IPS DF 4.7 (cell line): Measurements from ENCODE around the gene CRIP1.
A peak's percentile ranks its signal among the peaks of the same experiment; 100 is the strongest.

Source experiments
- DNase-seq: peaks from one replicate; pipeline ENCODE4 v3.0.0-alpha.2; 2013; ENCODE audit warnings: low spot score; ENCODE audit errors: extremely low read depth

The CRIP1 gene, protein sequence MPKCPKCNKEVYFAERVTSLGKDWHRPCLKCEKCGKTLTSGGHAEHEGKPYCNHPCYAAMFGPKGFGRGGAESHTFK

DNA sequence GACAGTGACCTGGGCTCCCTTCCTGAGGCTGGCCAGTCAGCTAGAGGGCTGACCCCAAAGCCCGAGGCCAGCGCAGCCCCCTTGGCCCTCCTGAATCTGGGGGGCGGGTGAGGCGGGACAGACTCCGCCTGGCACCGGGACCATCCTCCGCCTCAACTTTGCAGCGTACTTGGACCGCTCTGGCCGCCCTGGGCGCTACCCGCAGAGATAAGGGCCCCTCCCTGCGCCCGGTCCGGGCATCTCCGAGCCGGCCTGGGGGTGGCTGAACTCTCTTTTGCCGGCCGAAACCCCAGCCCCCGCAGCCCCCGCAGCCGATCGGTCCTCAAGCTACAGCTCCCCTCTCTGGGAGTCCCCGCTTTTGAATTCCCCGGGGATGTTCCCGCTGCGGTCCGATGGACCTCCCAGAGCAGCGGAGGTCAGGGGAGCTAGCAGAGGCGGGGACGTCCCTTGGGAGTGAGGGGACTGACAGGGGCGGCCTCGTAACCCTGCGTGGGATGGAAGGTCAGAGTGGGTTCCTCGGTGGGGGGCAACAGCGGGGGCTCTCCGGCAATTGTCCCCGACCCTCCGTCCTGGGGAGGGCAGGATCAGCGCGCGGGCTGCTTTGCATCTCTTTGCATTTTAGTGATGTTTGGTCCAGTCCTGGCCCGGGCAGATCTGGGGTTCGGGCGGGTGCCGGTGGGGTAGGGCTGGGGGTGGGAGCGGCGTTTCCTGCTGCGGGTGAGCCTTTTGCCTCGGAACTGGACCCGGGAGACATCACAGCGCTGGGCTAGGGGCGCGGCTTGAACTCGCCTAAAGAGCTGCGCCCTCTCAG is at the start of gene CRIP1:
TSS of gene CRIP1 (plus strand) at position 724 of the 811 bp plus-strand sequence. CDS start 374 bp downstream, outside the sequence.
- DNase-seq = no peak

DNA sequence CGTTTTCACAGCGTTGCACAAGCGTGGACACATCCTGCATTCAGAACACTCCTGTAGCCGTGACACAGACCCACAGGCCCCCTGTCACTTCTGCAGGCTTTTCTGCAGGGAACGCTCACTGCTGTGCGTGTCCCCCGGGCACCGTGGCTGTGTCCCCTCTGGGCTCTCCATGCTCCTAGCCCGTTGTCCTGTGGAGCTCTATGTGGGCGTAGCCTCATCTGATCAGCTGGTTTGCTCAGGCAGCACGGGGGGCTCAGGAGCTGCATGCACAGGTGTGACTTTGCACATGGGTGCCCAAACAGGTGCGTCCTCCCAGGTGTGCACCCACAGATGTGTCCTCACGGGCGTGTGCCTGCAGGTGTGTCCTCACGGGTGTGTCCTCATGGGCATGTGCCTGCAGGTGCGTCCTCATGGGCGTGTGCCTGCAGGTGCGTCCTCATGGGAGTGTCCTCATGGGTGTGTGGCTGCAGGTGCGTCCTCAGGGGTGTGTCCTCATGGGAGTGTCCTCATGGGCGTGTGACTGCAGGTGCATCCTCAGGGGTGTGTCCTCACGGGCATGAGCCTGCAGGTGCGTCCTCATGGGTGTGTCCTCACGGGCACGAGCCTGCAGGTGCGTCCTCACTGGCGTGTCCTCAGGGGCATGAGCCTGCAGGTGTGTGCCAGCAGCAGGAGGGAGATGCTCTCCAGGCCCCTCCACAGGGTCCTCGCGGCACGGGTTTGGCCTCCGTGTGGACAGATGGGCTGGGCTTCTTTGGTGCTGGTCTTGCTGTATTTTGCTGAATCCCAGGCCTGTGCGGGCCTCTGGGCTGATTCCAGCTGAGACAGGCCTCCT is 49.6 kb upstream of the CRIP1 start:
- no peak for DNase-seq

DNA sequence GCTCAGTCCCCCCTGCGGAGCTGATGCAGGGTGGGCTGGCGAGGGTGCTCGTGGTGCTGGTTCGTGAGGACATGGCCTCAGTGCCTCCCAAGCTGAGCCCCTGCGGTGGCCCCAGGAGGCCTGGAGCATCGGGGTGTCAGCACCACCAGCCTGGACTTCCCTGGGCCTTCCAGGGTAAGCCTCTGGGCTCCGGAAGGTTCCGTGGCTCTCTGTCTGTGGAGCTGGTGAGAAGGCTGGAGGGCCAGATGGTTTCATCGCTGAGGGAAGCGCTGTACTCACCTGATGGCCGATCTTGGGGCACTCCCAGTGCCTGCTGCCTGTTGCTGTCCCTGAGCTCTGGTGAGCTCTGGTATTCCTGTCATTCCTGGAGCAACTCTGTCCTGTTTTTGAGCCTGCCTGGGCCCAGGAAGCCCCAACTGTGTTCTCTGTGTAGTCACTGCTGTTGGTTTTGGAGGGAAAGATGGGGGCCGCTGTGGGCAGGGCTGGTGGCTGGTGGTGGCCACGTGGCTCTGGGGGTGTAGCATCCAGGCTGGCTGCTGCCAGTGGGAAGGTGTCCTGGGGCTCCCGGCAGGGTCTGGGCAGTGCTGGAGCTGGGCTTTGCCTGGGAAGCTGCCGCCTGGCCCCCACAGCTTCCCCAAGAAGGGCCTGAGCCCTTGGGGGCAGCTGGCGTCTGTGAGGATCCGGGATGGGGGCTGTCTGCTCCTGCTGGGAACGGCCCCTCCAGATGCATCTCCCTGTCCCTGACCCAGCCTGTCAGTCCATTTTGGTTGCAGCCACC is 48.8 kb upstream of the CRIP1 start:
- DNase-seq = no peak

DNA sequence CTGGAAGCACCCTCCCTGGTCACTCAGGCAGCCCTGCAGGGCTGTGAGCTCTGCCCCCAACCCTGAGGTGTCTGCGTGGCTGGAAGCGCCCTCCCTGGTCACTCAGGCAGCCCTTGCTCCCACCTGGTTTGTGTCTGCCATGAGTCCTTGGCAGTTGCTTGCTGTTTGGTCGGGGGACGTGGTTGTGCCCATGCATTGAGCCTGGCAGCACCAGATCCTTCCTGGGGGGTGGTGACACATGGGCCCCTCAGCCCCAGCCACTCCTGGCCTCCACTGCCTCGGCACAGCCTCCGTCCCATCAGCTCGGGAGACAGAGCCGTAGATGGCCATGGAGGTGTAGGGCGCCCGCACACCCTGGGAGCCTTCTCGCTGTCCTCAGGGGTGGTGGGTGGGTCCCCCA is 47.5 kb upstream of the CRIP1 start:
- no peak for DNase-seq

DNA sequence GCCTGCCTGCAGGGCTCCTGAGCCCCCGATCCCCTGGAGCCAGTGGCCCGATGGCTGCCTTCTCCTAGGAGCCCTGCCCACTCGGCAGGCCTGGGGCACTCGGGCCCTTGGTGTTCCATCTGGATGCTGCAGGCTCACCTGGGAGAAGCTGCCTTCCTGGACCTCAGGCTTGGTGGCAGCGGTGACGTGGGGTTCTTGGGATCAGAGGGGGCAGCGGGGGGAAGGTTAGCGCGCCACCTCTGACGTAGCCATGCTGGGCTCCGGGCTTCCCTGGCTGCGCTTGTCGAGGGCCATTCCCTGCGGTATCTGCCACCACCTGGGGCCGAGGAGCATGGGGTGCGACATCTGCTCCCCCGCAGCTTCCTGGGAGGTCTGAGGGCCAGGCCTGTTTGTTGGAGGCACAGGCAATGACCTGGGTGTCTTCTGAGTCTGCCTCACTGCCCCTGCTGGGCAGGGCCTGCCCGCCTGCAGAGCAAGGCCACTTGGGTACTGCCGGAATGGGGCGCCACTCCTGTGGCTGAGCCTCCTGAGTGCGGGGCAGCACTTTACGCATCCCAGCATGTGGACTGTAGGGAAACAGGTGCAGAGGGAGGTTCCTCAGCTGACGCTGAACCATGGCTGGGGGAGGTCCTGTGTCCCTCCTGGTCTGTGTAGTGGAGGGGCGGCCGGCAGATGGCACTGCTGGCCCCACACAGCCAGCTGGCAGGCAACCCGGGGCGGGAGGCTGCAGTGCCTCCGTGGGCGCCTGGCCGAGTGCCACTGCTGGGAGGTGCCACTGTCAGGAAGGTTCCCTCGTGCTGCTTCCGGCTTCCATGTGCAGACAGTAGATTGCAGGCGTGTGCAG is 46.8 kb upstream of the CRIP1 start:
- DNase-seq = no peak

DNA sequence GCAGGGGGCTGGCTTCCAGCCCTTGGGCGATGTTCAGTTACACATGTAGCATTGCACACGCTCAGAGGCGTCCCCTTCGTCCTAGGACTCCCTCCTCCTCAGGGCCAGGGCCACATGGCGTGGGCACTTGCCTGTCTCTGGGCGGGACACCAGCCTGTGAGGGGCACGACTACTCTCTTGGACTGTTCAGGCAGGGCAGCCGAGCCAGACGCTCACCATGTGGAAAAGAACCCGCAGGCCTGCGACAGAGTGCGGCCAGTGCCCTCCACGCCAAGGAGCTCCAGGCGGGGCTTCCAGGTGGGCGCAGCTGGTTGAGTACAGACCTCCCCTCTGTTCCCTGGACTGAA is 46.2 kb upstream of the CRIP1 start:
- DNase-seq = no peak

DNA sequence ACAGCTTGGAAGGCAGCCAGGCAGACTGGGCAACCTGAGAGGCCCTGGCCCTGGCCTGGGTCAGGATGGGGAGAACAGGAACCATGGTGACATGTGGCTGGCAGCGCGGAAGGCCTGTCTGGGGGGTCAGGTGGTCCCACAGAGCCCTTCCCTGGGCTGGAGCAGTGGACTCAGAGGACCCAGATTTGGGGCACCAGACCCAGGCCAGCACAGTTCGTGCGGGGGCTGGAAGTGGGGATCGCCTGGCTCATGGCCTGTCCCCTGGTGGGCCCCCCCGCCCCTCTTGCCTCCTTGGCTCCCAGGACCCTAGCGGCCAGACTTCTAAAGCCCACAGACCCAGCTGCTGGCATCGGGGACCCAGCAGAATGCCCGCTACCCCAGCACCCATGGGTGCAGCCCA is 45.7 kb upstream of the CRIP1 start:
- DNase-seq = no peak

DNA sequence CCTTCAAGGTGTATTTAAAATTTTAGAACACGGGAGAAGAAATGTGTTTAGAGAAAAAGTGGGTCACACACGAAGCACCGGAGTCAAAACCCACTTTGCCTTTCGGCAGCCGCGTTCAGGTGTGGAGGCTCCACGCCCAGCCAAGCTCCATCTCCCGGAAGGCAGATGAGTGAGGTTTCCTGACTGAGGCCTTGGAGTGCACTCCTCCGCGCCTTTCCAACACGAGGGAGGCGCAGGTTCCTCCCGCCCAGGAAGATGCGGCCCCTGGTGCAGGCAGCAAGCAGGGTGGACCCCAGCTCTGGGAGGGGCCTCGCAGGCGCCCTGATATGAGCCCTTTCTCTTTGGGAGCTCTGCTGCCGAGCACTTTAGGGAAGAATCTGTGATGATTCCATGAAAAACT is 44.6 kb upstream of the CRIP1 start:
- no peak for DNase-seq

DNA sequence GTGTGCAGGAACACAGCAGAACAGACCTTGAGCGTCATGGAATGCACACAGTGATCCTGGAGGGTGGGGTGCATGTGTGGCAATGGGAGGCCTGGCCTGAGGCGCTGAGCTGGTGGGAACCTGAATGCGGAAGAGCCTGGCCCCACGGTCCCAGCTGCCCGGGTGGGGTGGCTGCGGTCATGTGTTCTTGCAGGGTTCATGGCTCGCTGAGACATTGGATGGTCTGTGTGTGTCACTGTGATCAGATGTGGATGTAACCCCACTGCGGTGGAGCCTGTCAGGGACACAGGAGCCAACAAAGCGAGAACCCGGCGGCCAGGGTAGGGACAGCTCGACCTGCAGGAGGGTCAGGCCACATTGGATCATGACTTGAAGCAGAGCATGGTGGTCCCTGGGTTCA is 43.9 kb upstream of the CRIP1 start:
- no peak for DNase-seq

DNA sequence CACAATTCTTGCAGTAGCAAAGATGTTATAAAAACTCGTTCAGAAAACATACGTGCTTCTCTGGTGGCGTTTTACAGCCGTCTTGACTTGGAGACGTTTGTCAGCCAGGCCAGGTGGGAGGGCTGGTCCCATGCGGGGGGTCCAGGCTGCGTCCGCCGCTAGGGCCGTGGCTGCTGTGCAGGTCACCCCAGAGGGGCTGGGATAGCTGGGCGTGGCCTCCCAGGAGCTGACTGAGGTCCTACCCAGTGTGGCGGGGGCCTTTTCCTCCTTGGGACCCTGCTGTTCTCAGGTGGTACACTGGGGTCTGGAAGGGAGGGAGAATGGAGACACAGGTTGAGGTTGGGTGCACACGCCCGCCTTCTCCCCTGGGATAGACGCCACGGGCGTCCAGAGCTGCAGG is 41.8 kb upstream of the CRIP1 start:
- DNase-seq = no peak

DNA sequence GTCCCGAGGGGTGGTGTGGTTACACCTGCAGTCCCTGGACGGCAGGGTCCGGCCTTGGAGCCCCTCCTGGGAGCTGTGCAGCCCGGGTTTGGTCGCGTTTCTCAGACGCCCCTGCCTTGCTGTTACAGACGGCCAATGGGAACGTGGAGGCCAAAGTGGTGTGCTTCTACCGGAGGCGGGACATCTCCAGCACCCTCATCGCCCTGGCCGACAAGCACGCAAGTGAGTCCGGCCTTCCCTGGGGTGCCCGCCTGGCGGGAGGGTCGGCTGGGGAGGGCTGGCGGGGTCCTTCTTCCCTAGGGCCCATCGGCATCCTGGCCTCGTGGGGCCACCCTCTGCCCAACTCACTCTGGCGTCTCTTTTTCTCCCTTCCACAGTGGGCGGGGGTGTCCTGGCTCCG is 41.4 kb upstream of the CRIP1 start:
- no peak for DNase-seq

DNA sequence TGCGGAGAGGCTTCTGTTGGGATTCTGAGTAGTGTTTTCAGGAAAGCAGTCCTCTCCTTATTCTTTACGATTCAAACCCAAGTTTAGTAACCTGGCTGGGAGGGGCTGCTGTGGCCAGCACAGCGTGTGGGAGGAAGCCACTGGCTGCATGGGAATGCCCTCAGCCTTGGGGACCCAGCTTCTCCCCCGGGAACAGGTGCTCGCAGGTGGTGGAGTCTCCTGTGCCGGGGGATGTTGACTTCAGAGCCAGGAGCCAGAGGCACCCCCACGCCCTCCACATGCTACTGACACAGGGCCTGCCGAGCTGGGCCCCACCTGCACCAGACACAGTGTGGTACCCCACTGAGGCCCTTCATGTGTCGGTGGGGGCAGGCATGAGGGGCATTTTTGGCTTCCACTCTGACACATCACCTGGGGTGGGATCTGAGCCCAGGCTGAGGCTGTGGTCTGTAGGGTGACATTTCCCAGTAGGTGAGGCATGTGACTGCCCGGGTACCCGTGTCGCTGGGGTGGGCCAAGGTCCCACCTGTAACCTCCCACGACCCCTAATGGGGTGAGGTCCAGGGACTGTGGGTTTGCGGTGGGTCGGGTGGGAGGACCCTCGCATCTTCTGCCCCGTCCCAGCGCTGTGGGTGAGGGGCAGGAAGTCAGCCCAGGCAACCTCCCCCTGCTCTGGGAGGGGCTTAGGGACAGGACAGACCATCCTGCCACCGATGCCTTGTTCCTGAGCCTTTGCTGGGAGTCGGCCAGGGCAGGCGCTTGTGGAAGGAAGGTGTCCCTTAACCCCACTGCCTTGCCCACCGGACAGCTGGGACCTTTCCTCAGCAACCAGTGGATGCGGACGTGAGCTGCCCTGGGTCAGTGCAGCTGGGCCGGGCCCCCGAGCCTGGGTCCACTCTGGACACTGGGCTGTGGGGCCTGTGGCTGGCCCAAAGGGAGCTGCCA is 40.5 kb upstream of the CRIP1 start:
- DNase-seq = no peak

DNA sequence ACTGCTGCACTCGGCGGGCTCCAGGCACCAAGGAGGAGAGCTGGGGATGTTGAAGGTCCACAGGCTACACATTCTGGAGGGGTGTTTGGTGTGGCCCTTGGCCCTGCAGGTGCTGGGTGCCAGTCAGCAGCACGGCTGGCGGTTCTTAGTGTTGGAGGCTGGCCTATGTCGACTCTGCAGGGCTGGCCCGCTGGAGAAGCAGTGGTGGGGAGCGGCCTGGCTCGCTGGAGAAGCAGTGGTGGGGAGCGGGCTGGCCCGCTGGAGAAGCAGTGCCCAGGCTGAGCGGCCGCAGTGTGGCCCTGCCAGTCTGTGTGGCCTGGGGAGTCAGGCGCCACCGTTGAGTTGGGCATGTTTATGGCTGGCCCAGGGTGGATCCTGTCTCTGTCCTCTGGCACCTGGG is 39.7 kb upstream of the CRIP1 start:
- DNase-seq = no peak

DNA sequence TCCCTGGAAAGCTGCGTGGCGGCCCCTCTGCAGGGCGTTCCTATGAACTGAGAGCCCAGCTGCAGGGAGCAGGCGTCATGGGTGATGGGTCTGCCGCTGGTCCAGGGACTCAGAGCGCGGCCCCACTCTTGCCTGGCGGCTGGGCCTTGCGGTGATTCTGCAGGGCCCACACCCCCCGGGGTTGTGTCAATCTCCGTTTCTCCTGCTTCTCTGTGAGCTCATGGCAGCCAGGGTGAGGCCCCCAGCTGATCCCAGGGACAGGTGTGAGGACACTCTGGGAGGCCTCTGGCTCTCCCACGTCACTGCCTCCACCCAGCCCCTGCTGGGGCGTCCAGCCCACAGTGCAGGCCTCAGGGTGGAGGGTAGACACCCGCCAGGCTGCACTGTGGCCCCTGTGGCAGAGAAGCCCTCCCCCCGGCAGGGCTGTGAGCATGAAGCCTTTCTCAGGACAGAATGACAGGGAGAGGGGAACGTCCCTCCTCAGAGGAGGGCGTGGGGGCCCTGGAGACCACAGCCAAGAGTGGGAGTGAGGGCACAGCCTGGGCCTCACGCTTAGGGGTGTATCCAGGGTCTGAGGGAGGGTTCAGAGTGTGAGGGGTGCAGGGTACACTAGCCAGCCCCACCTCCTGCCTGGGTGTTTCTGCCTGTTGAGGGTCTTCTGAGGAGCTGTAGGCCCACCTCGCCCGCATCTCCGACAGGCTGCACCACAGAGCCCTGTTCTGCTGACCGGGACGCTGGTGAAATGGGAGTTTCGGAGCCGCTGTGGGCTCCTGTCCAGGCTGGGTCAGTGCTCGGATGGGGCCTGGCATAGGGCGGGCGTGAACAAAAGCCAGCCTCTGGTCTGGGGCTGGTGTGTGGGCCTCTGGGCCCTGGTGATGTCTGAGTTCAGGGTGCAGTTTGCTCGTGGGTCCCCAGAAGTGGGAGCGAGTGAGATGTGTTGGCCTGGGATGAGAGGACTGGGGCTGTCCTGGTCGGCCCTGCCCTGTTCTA is 38.7 kb upstream of the CRIP1 start:
- DNase-seq = no peak

DNA sequence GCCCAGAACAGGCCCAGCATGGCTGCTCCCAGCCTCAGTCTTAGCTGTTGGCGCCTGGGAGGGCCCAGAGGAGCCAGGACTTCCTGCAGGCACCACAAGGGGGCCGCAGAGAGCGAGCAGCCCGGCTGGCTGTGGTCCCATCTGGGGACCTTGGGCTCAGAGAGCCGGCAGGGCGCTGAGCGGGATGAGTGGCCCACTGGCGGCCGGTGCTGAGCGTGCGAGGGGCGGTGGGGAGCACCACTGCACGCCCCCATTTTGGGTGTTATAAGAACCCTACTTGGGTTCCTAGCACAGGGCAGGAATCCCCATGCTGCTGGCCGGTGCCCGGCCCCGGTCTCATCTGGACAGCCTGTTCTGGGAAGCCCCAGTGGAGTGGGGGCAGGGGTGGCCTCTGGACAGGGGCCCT is 38.0 kb upstream of the CRIP1 start:
- peak; percentile 30 for DNase-seq

DNA sequence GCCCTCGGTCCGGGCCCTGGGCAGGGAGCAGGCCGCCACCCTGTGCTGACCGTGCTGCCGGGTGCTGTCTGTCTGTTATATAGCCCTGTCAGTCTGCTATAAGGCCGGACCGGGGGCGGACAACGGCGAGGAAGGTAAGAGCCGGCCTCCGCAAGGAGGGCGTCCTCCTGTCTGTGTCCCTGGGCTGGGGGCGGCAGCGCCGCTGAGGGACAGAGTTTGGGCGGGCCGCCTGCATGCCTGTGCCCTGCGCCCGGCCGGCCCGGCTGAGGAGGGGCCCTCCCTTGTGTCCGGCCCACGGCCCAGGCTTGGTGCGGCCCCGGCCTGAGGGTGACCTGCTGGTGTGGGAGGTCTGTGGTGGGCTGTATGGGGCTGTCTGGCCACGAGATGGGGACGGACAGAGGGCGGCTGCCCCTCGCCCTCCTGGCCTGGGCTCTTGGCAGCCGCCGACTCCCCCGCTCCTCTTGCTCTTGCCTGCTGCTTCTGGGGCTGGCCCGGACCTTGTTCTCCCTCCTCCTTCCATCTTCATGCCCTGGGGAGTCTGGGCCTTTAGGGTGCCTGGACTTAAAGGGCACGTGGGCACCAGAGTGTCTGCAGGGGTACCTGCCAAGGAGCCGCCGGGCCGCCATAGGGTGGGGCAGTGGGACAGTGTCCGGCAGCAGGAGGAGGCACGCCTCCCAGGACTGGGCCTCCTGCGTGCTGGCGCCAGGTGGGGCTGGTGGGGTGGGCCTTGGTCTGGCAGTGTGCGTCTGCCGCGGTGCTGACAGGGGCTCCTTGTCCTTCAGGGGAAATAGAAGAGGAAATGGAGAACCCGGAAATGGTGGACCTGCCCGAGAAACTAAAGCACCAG is 37.2 kb upstream of the CRIP1 start:
- no peak for DNase-seq

DNA sequence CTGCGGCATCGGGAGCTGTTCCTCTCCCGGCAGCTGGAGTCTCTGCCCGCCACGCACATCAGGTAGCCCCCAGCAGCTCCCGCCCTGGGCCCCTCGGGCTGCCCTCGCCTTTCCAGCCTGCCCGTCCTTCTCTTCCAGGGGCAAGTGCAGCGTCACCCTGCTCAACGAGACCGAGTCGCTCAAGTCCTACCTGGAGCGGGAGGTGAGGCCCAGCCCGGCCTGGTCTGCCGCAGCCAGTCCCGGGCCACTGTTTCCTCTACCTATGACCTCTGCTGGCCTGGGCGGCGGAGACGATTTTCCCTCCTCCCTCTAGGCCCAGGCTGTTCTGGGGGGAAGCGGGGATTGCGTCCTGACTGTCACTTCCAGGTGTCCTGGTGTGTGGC is 36.6 kb upstream of the CRIP1 start:
- DNase-seq = no peak
